Gastroesophageal sphincter (tissue), 3 donors: ENCODE results near the gene DUSP10.

ENCODE experiments used
- CTCF ChIP-seq, 4 experiments: fragments of 200-600 bp in 2 of 4; fragments of 450-650 bp in 2 of 4; sonication (generic) in 1 of 4; IDR thresholded peaks; one replicate each; pipeline ENCODE4 v1.5.1; 2017 to 2019; ENCODE audit warnings: antibody characterized with exemption in 4 of 4, mild to moderate bottlenecking in 2 of 4, moderate library complexity in 2 of 4
- POLR2A ChIP-seq, 2 donors: fragments of 450-650 bp; IDR thresholded peaks; one replicate each; pipeline ENCODE4 v1.6.1; 2017; ENCODE audit warnings: antibody characterized with exemption in 2 of 2, mild to moderate bottlenecking in 2 of 2, moderate library complexity in 1 of 2

GRCh38 chr1:221698579-221699349 is 43.1 kb downstream of the DUSP10 start:
- TF ChIP-seq CTCF (IDR thresholded peaks at IDR 0.05) (no peak), POLR2A (IDR thresholded peaks at IDR 0.05) (no peak)
